ENCODE data around the gene PCP4L1.
"Not testable (repeated sequence)": the region's sequence is repeated elsewhere in the genome, so short reads cannot be mapped to it uniquely, and the experiment has no call there.

The PCP4L1 gene

DNA sequence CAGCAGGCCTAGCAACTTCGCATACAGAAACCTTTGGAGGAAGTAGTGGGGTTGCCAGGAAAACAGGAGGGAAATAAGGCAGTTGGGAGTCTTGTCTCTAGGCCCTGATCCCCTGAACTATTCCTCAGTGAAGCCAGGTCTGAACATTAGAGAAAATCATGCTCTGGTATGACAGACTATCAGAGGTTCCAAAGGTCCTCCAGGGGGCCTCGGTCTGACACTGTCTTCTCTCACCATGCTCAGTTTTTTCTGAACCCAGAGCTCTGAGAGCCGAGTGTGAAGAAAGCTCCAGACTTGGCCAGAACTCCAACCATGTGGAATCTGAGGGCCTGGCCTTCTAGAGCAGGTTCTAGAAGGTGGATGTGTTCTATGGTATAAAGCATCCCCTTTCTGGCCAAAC, 28.6 kb upstream of the PCP4L1 start:
- DNase-seq, result no peak

DNA sequence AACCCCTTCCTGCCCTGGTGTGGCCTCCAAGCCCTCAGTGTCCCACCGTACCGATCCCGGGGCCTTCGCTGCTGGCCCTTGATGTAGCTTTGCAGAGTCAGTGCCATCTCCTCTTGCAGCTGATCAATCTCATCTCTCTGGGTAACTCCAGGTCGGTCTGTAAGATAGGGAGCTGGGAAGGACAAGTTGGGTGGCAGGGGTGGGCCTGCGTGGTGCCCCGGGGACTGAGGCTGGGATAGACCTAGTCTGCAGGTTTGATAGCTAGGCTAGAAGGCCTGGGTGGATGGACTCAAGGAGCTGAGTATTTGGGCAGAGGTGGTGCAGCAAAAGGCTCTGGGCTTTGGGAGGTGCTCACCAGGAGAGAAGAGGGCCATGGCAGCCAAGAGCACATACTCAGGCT, 27.8 kb upstream of the PCP4L1 start:
- DNase-seq, result no peak

DNA sequence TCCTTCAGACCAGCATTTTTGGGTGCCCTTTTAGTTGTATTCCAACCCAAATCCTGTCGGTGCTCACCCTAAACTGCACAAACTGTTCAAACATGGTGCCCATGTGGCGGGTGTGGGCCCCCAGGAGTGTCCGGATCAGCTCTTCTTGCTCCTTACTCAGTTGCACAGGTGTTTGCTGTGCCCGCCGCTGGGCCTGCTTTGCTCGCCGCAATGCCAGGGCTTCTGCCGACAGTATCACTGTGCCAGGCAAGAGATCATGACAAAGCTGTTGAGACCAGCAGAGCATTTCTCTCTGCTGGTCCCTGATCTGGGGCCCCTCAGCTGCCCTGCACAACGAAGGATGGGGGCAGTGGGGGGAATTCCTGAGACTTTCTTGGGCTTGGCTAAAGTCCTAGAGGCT, 25.4 kb upstream of the PCP4L1 start:
- no peak for DNase-seq

DNA sequence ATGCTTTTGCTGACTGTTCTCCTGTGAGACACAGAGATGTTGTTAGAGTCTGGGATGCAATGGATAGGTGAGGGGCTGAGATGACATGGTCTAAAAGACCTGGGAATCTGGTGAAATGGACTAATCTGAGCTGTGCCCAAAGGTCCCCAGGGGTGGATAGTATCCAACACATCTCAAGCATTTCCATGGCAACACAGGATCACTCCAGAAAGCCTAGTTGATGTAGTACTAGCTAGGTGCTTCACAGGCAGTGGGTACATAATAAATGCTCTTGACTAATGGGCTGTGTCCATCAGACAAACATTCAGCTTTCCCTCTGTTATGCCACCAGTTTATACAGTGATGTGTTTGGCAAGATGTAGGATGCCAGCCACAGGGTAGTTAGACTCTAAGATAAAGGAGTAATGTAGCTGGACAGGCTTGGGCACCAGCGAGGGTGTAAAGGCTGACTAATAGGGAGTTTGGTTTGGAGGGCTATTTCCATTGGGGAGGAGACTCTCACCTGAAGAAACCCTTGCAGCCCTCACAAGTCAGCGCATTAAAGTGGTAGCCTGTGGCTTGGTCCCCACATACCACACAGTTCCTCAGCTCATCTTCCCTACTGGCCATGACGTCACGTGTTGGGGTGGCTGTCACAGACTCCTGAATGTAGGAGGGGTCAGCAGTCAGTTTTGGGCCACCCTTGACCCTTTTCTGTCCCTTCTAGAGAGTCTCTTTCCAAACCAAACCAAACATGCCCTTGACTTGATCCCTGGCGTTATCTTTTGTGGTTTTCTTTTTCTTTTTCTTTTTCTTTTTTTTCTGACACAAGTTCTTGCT, 22.4 kb upstream of the PCP4L1 start:
- DNase-seq, result no peak

DNA sequence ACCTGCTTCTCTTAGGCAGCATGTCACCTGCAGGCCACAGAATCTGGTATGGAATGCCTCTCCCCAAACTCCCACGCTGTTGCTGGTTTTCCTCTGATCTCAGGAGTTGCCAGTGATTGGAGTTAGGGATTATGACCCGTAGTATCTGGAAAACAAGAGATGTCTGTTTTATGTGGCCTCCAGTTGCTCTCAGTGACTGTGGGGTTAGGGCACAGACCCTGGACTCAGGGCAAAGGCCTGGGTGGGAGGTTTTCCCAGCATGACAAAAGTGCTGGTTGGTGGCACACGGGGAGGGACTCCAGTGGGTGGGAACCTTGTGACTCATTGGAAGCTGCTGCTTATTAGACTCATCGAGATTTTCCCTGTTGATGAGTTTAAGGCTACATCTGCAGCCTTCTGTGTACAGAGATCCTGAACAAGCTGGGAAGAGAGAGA, 20.5 kb upstream of the PCP4L1 start, which contains the start of gene NR1I3:
NR1I3 (minus strand) TSS at position 165 of the 435 bp plus-strand sequence. CDS start 1,638 bp downstream, outside the sequence.
- no peak for DNase-seq

DNA sequence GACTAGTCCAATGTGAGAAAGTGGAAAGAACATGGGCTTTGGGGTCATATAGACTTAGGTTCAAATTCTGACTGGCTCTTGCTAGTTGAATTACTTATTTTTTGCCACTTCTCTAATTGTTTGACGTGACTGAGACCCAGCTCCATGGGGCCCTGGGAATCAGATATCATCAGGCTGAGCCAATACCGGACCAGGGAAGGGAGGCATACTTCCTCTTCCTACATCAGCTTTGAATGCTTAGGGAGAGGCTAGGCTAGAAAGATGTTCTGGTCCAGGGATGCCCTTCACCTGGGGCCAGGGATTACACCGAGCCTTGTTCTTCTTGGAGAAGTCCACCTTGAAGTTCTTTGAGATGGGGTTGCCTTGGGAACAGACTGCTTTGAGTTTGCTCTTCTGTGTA, 16.9 kb upstream of the PCP4L1 start:
- DNase-seq, result no peak

DNA sequence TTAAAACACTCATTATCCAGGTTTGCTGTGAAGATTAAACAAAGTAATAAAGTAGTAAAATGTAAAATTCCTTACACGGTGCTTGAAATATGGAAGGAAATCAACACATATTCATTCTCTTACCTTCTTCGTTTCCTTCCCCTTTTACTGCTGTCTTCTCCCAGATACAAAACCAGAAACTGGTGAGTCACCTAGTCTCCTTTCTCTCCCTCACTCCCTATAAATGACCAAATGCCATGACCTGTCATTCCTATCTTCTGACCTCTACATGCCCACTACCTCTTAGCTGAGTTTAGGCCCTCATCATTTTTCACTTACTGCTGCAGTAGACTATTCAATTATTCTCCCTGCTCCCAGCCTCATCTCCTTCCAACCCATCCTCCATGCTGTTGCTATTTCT, 16.2 kb upstream of the PCP4L1 start:
- DNase-seq, result no peak

DNA sequence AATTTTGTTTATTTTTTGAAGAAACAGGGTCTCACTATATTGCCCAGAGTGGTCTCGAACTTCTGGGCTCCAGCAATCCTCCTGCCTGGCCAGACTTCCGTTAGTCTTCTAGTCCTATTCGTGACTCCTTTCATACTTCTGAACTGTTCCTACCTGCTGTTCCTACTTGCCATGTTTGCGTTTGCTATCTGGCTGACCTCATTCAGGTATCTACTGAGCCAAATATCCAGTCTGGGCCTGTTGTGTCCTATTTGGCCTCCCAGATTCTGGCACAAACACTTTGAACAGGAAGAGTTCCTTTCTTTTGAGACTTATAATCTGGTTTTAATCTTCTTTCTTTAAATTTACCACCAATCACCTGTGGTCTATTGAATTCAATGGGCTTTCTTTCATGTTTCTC, 13.7 kb upstream of the PCP4L1 start:
- DNase-seq, result no peak

DNA sequence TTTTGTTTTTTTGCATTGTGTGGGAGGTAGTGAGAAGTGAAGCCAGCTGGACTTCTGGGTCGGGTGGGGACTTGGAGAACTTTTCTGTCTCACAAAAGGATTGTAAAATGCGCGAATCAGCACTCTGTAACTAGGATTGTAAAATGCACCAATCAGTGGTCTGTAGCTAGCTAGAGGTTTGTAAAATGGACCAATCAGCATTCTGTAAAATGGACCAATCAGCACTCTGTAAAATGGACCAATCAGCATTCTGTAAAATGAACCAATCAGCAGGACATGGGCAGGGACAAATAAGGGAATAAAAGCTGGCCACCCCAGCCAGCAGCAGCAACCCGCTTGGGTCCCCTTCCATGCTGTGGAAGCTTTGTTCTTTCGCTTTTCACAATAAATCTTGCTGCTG, 8.4 kb upstream of the PCP4L1 start:
- DNase-seq, result not testable (repeated sequence)

DNA sequence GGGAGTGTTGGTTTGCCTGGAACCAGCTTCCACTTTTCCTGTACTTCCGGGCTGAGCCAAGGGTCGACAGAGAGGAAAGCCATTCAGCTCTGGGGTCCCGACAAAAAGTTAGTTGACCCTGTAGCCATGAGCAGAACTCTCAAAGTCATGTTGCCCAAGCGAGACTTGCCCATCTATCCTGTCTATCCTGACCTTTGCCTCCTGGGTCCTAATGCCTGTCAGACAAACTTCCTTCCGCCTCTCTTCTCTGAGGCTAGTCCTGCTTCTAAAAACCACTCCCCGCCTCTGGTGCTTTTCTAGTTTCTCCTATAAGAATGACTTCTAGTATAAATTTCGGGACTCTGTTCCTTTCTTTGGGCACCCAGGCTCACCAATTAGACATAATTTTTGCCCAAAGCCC, 7.7 kb upstream of the PCP4L1 start:
- DNase-seq, result no peak

DNA sequence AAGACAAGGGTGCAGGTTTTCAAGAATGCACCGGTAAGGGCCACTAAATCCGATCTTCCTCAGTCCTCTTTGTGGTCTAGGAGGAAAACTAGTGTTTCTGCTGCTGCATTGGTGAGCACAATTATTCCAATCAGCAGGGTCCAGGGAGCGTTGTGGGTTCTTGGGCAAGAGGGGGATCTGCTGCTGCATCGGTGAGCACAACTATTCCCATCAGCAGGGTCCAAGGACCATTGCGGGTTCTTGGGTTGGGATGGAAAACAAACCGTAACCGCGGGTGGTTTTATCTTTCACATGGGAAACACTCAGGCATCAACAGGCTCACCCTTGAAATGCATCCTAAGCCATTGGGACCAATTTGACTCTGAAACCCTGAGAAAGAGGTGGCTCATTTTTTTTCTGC, 7.0 kb upstream of the PCP4L1 start:
- no peak for DNase-seq

DNA sequence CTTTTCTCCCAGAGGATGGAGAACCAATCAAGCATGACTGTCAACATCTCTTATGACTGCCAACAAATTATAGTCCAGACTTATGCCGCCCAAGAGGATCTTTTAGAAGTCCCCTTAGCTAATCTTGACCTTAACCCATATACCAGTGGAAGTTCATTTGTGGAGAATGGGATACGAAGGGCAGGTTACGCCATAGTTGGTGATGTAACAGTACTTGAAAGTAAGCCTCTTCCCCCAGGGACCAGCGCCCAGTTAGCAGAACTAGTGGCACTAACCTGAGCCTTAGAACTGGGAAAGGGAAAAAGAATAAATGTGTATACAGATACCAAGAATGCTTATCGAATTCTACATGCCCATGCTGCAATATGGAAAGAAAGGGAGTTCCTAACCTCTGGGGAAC, 3.2 kb upstream of the PCP4L1 start:
- not testable (repeated sequence) for DNase-seq

DNA sequence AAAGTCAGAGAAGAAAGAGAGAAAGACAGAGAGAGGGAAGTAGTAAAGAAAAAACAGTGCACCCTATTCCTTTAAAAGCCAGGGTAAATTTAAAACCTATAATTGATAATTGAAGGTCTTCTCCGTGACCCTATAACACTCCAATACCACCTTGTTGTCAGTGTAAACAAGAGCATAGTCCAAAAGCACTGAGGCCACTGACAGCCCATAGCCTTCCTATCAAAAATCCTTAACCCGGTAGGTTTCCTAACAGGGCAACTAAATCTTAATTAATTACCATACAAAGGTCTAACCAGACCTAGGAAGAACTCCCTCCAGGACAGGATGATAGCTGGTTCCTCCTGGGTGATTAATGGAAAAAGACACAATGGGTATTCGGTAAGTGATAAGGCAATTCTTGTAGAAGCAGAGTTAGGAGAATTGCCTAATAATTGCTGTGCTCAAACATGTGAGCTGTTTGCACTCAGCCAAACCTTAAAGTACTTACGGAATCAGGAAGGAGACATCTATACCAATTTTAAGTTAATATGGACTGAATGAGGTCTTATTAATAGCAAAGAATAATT, 2.5 kb upstream of the PCP4L1 start:
- DNase-seq, result not testable (repeated sequence)

DNA sequence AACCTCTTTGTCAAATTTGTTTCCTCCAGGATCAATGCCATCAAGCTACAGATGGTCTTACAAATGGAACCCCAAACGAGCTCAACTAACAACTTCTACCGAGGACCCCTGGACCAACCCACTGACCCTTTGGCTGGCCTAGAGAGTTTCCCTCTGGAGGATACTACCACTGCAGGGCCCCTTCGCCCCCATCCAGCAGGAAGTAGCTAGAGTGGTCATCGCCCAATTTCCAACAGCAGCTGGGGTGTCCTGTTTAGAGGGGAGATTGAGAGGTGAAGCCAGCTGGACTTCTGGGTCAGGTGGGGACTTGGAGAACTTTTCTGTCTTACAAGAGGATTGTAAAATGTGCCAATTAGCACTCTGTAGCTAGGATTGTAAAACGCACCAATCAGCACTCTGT, 1.4 kb upstream of the PCP4L1 start:
- DNase-seq, result not testable (repeated sequence)

DNA sequence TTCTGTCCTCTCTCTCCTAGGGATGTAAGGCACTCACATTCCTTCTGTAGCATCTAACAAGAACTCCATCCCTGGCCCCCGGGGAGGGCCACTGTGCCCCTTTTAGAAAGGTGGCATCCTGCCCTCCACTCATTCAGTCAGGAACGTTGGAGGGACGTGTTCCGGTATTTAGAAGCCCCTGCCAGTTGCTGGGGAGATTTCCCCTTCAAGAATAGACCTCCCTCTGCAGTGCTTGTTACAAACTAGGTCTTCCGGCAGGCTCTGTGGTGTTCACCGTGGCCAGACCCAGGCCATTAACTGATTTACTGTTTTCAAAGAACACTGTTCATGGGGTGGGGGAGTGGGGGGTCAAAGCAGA, 779 bp downstream of the PCP4L1 start:
- no peak for DNase-seq

DNA sequence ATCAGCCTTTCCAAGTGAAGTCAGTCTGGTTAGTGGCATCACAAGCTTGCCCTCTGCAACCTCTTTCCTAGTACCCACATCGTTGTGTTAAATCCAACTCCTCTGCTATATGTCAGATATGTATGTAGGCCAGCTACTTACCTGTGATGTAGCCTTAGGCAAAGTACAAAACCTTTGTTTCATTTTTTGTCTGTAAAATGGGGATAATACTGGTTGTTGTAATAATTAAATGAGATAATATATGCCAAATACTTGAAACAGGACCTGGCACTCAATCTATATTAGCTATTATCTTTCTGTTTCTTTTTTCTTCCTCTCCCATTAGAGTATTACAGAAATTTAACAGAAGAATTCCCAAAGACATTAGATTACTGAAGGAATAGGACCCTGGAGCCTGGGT, 1.2 kb downstream of the PCP4L1 start:
- no peak for DNase-seq

DNA sequence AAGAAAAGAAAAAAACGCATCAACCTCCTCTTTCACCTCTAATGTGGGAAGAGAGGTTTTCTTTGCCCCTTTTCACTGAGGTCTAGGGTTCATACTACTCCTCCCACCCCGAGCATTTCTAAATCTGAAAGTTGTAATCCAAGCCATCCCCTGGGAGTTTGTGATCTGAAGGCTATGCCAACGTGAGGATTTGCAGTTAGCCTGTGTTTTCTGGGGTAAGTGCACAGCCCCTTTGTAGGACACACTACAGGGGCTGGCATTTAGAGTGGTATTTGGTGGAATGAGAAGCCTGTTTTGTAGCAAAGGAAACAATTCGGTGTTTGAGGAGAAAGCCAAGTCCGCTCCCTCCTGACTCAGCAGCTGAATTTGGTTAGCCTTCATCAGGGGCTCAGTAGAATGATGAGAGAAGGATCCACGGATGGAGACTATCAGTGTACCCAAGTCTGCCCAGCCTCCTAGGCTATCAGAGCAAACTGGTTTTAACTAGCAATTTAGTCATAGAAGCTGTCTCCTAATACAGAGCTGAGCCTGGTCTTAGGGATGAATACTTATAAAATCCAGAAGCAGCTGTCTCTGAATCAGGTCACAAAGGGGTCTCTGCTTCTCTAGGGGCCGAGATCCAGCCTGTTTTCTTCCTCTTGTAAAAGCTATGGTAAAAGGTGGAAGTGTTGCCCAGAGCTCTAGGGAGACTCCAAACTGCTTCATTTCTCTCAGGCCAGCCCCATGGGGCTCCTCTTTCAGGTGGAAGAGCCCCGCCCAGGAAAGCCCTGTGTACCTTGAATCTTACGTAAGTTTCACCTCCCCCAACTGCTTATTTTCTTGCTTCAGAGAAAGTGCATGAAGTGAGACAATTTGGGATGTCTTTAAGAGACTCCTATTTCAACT, 2.1 kb downstream of the PCP4L1 start:
- DNase-seq, result no peak

DNA sequence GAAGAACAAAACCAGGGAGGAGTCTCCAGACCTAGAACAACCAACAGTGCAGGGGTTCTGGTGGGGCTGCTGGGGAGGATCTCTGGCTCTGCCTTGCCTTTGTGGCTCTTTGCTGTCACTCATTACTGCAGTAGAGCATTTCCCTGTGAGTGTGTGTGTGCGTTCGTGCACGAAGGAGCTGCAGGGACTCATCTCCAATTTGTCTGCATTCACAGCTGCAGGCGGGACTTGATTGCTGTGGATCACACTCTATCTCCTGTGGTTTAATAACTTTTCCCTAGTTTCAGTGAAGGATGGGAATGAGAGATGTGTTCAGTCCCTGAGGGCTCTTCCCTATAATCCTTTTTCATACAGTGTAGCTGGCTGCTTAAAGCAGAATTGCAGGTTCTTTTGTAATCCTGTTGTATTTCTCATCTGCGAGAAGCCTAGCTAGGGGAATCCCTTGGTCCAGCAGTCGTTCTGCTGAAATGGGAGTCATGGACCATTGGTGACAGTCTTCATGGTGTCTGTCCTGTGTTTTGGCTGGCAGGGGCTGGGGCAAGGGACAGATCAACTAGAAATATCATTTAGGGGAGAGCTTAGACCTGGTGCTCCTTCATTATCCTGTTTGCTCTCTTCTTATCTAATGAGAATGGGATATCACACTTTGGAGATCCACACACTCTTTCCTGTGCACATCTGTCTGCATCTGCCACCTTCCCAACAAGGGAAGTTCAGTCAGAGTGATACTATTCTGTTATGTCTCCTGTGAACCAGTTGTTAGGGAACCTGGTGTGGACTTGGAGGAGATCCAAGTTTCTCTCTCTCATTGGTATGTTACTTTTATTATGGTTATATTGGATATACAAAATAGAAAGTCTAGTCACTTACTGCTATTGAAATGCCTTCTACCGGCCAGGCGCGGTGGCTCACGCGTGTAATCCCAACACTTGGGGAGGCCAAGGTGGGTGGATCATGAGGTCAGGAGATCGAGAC, 3.0 kb downstream of the PCP4L1 start:
- DNase-seq, result no peak

DNA sequence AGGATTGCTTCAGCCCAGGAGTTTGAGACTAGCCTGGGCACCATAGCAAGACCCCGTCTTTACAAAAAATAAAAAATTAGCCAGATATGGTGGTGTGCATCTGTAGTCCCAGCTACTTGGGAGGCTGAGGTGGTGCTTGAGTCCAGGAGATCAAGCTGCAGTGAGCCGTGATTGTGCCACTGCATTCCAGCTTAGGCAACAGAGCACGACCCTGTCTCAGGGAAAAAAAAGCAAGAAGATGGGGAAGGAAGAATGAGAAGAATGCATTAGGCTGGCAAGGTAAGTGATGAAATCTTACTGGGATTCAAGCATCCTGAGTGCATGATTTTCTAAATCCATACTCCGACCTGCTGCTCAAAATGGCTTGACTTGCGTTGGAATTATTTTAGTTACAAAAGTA, 6.8 kb downstream of the PCP4L1 start:
- no peak for DNase-seq

DNA sequence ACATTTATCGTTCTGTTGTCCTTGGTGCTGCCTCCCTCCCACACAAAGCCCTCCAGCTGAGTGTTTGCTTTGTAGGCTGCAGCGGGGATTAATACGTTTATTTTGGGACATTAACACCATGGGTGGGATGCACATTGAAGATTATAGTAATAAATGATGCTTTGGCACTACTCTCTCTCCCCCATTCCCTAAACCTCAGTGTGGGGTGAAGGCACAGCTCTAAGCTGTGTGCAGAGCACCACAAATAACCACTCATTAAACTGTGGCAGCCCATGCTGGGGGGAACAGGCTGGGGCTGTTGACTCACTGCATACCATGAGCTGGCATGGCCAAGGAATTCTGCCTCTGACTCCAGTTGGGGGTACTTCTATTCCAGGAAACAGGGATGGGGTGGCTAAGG, 7.7 kb downstream of the PCP4L1 start:
- DNase-seq, result no peak

DNA sequence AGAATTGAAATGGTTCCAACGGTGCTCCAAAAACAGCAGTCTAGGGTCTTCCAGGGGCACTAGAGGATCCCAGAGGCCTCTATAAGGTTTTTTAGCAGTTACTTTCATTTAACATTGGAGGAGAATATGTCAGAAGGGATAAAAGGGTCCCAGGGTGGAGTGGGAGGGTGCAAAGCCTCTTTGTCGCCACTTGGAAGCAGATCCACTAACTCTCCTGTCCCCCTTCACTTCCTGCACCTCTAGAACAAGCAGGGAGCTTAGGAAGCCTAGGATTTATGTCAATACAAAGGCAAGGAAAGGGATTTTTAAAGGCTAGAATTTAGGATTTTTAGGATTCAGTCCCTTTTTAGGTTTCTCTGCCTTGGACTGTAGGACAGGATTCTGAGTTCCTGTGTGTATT, 8.3 kb downstream of the PCP4L1 start:
- no peak for DNase-seq

DNA sequence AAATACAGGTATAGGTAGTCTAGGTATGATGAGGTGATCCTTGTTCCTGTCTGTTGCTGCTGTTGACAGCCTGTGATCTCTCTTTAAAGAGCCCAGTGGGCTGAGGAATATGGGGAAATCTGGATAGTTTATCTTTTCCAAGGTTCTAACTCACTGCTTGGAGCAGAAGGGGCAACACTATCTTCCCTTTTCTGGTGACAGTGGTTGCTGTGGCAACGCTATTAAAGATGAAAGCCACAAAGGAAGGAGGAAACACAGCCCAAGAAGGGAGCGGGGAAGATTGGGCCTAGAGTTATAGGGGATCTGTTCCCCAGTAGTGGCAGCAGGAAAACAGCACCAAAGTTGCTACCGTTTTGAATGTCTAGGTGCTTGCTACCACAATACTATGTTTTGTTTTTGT, 8.8 kb downstream of the PCP4L1 start:
- DNase-seq, result no peak

DNA sequence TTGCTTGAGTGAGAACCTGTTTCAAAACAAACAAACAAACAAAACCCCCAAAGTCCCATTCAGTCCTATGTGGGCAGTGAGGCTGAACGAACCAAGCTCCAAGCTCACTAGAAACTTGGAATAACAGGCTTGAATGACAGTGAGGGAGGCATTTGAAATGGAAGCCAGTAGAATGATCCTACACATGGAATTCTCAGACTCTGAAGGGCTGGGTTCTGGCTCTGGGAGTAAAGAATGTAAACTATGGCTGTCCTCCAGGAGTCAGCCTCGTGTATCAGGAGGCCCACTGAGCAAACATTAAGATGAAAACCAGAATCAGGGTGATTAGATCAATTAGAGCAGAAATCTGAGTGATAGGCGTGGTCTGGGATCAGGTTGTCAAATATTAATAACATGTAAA, 14.9 kb downstream of the PCP4L1 start:
- no peak for DNase-seq
